IPS-18c (cell line): ENCODE measurements around the gene UTP15.
A peak's percentile ranks its signal among the peaks of the same experiment; 100 is the strongest.

Source experiments
- H3K4me3 ChIP-seq: 2 replicates; pipeline ENCODE4 v1.7.0; 2013; ENCODE audit warnings: low read depth, mild to moderate bottlenecking, low read length, moderate library complexity; ENCODE audit not compliant: insufficient read depth
- H3K9me3 ChIP-seq: one replicate; pipeline ENCODE4 v1.6.1; 2013; ENCODE audit warnings: mild to moderate bottlenecking, low read length, moderate library complexity; ENCODE audit not compliant: control insufficient read depth, insufficient read depth

Gene UTP15

DNA sequence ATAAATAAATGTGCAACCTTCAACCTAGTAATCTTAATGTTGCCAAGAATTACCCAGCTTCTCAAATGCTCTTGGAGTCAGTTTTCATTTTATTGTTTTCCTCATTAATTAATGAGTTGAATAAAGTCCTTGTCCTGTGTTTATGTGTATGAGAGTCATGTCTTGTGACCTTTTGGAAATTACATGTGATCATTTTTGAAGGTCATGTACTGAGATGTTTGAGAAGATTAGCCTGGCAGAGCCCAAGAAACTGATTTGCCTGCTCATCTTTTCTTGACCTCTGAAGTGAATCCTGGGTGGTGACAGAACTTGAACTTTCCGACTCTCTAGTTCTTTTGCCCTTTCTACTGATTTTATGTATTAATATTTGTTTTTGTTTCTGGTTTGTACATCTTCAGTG, 15.5 kb upstream of the UTP15 start:
- no peaks in the 10 kb centered on the region for H3K9me3 ChIP-seq
- no peak overlapping the region for H3K4me3 ChIP-seq

- Histone ChIP-seq H3K9me3 (no peaks in the 10 kb centered on the region), H3K4me3 (no peak overlapping the region)
These were observed 12.9 kb upstream of the UTP15 start for GRCh38 chr5:73552642-73553041.

GRCh38 chr5:73558950-73559349, 6.6 kb upstream of the UTP15 start:
- Histone ChIP-seq H3K4me3 (no peak overlapping the region), H3K9me3 (no peaks in the 10 kb centered on the region)

- Histone ChIP-seq H3K9me3 (no peaks in the 10 kb centered on the region), H3K4me3 (peak overlapping the region; percentile 82; the same call in 1 of the 2 replicates)
These were observed 1.5 kb upstream of the UTP15 start for GRCh38 chr5:73564018-73564417.

GRCh38 chr5:73564675-73565074, 868 bp upstream of the UTP15 start:
- Histone ChIP-seq H3K4me3 (peak overlapping the region; percentile 82), H3K9me3 (no peaks in the 10 kb centered on the region)

GRCh38 chr5:73565969-73566547, 515 bp downstream of the UTP15 start:
- H3K9me3 ChIP-seq = no peaks in the 10 kb centered on the region

GRCh38 chr5:73582285-73583145, 17.0 kb downstream of the UTP15 start:
- H3K4me3 ChIP-seq = no peak overlapping the region
- H3K9me3 ChIP-seq = no peaks in the 10 kb centered on the region

More at GRCh38 chr5:73565969-73566547, 515 bp downstream of the UTP15 start:
- H3K4me3 ChIP-seq = peak overlapping the region; percentile 82

DNA sequence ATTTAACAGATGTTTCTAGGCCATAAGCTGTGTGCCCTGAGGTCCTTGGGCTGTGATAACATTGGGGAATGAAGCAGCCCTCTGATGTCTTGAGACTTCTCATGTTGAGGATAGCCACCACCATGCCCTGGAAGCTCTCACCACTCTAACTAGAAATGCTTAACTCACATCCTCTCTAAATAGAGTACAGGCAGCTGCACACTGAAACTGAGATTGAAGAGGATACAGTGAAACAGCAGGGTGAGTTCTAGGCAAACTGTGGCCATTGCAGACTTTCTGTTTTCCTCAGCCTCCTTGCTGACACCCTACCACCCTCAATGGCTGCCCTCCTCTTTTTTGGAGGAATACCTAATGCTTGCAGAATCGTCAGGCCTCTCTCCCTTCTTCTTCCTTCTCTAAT, 22.4 kb downstream of the UTP15 start:
- Histone ChIP-seq H3K4me3 (no peak overlapping the region), H3K9me3 (no peaks in the 10 kb centered on the region)

GRCh38 chr5:73591102-73591695, 25.7 kb downstream of the UTP15 start:
- H3K4me3 ChIP-seq = no peak overlapping the region

DNA sequence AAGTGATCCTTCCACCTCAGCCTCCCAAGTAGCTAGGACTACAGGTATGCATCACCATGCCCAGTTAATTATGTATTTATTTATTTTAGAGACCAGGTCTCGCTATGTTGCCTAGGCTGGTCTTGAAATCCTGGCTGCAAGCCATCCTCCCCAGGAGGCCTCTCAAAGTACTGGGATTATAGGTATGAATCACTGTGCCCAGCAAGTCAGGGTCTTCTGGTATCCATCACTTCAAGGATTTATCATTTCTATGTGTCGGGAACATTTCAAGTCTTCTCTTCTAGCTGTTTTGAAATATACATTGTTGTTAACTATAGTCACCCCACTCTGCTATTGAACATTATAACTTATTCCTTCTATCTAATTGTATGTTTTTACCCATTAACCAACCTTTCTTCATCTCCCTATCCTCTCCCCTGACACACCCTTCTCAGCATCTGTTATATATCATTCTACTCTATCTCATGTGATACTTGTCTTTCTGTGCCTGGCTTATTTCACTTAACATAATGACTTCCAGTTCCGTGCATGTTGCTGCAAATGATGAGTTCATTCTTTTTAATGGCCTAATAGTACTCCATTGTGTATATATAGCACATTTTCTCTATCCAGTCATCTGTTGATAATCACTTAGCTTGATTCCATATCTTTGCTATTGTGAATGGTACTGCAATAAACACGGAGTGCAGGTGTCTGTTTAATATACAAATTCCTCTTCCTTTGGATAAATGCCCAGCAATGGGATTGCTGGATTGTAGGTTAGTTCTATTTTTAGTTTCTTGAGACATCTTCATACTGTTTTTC, 26.4 kb downstream of the UTP15 start:
- H3K4me3 ChIP-seq = no peak overlapping the region
- no peaks in the 10 kb centered on the region for H3K9me3 ChIP-seq

More at GRCh38 chr5:73591102-73591695, 25.7 kb downstream of the UTP15 start:
- no peaks in the 10 kb centered on the region for H3K9me3 ChIP-seq

GRCh38 chr5:73592551-73592950, 27.0 kb downstream of the UTP15 start:
- H3K4me3 ChIP-seq = no peak overlapping the region
- H3K9me3 ChIP-seq = no peaks in the 10 kb centered on the region

DNA sequence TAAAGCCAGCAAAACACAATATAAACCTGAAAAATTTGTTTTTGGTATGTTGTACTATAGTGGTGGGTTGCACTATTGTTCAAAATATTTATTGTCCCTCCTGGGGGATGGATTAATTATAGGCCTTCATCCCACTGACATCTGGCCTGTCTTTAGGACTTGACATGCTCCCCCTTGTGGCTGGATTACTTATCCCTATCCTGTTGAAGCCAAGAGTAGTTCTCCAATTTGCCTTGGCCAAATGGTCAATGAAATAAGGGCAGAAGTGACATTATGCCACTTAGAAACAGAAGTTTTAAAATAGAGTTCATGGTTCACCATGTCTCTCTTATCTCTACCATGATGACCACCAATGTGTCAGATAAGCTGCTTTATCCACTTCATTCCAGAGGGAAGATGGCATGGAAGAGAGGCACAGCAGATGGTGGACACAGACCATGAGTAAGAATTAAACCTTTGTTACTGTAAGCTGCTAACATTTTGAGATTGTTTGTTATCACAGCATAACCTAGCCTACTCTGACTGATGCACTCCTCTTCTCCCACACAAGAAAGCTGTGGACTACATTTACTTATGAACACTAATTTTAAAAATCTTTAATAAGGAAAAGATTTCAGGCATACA, 31.3 kb downstream of the UTP15 start:
- Histone ChIP-seq H3K9me3 (no peaks in the 10 kb centered on the region), H3K4me3 (no peak overlapping the region)

DNA sequence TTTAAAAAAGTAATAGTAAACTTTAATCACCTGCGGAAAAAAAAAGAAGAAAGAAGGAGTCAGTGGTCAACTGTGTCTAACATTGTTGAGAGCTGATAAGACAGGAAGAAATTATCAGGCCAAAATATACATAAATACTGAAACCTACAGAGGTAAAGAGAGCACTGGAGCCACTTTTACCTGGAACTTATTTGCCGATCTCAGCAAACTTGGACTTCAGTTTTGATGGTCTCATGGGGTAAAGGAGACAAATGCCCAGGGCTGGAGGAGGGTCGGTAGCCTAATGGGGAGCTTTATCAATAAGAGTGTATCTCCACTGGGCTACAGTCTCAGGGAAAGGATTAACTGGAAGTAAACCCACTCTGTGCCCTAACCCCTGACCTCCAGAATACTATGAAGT, 33.8 kb downstream of the UTP15 start:
- Histone ChIP-seq H3K4me3 (no peak overlapping the region), H3K9me3 (no peaks in the 10 kb centered on the region)

DNA sequence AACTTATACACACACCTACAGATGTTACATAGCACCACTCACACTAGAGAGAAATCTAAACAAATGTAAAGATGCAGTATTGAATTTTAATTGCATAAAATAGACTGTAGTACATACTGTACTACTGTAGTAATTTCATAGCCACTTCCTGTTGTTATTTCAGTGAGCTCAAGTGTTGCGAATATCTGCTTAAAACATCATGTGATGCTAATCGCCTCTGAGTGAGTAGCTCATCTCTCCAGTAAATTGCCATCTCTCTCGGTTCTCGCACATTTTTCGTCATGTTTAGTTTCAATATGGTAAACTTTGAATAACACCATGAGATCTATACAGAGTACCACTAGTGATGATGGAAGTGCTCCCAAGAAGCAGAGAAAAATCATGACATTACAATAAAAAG, 38.5 kb downstream of the UTP15 start:
- Histone ChIP-seq H3K4me3 (no peak overlapping the region), H3K9me3 (no peaks in the 10 kb centered on the region)

- H3K4me3 ChIP-seq = no peak overlapping the region
- H3K9me3 ChIP-seq = no peaks in the 10 kb centered on the region
These were observed 39.9 kb downstream of the UTP15 start for GRCh38 chr5:73605223-73606087.

GRCh38 chr5:73606206-73606753, 40.7 kb downstream of the UTP15 start:
- Histone ChIP-seq H3K9me3 (no peaks in the 10 kb centered on the region), H3K4me3 (no peak overlapping the region)
